H9 (cell line): ENCODE measurements around the gene CPLX1. TPM values are rescaled to one million over a fixed set of nuclear protein-coding genes. Genes with fewer than 3 reads are reported as not detected.

Experiments used
- DNase-seq: peaks from one replicate; pipeline ENCODE4 v3.0.0-alpha.2; 2017
- H2AFZ ChIP-seq: one replicate; pipeline ENCODE4 v1.6.1; 2013; ENCODE audit warnings: mild to moderate bottlenecking, low read length, control low read depth, moderate library complexity
- H2AK5ac ChIP-seq: 2 replicates; pipeline ENCODE4 v1.6.1; 2013; ENCODE audit warnings: low read length, control low read depth, mixed read lengths; ENCODE audit not compliant: insufficient read length
- H2BK120ac ChIP-seq: one replicate; pipeline ENCODE4 v1.6.1; 2013; ENCODE audit warnings: low read depth, mild to moderate bottlenecking, low read length, control low read depth, inconsistent platforms; ENCODE audit not compliant: poor library complexity, severe bottlenecking
- H2BK12ac ChIP-seq: 2 replicates; pipeline ENCODE4 v1.6.1; 2013; ENCODE audit warnings: low read length, control low read depth, mixed read lengths, low read depth; ENCODE audit not compliant: insufficient read length
- H2BK15ac ChIP-seq: 2 replicates; pipeline ENCODE4 v1.6.1; 2013; ENCODE audit warnings: low read depth, low read length, control low read depth
- H2BK20ac ChIP-seq: one replicate; pipeline ENCODE4 v1.6.1; 2013; ENCODE audit warnings: low read depth, mild to moderate bottlenecking, low read length, control low read depth, inconsistent platforms; ENCODE audit not compliant: poor library complexity, severe bottlenecking
- H2BK5ac ChIP-seq: 2 replicates; pipeline ENCODE4 v1.6.1; 2013; ENCODE audit warnings: low read length, control low read depth, mixed read lengths; ENCODE audit not compliant: insufficient read length
- H3K14ac ChIP-seq: 2 replicates; pipeline ENCODE4 v1.6.1; 2013; ENCODE audit warnings: low read length, control low read depth; ENCODE audit not compliant: insufficient read depth
- H3K18ac ChIP-seq: 2 replicates; pipeline ENCODE4 v1.6.1; 2013; ENCODE audit warnings: low read depth, mild to moderate bottlenecking, mixed read lengths, low read length, control low read depth; ENCODE audit not compliant: insufficient read length
- H3K23ac ChIP-seq: 2 replicates; pipeline ENCODE4 v1.6.1; 2013; ENCODE audit warnings: low read length, control low read depth, mixed read lengths, low read depth; ENCODE audit not compliant: insufficient read length
- H3K23me2 ChIP-seq: 2 replicates; pipeline ENCODE4 v1.6.1; 2013; ENCODE audit warnings: low read depth, mild to moderate bottlenecking, mixed read lengths, low read length, control low read depth; ENCODE audit not compliant: insufficient read length, poor library complexity, severe bottlenecking
- H3K27ac ChIP-seq: 2 replicates; pipeline ENCODE4 v1.5.1; 2013; ENCODE audit warnings: low read length, control low read depth, mixed read lengths, low read depth; ENCODE audit not compliant: insufficient read length
- H3K27me3 ChIP-seq: 2 replicates; pipeline ENCODE4 v1.6.1; 2013; ENCODE audit warnings: low read length, control low read depth, inconsistent platforms; ENCODE audit not compliant: insufficient read depth
- H3K4ac ChIP-seq: 2 replicates; pipeline ENCODE4 v1.6.1; 2013; ENCODE audit warnings: low read depth, mild to moderate bottlenecking, control low read depth, inconsistent platforms, low read length, moderate library complexity
- H3K4me1 ChIP-seq: 2 replicates; pipeline ENCODE4 v1.6.1; 2013; ENCODE audit warnings: low read length, control low read depth, inconsistent platforms; ENCODE audit not compliant: insufficient read depth
- H3K4me2 ChIP-seq: 2 replicates; pipeline ENCODE4 v1.6.1; 2013; ENCODE audit warnings: low read length, control low read depth, mixed read lengths; ENCODE audit not compliant: insufficient read length, insufficient read depth
- H3K56ac ChIP-seq: 2 replicates; pipeline ENCODE4 v1.6.1; 2013; ENCODE audit warnings: low read depth, mild to moderate bottlenecking, mixed read lengths, low read length, control low read depth; ENCODE audit not compliant: insufficient read length
- H3K79me1 ChIP-seq: 2 replicates; pipeline ENCODE4 v1.6.1; 2013; ENCODE audit warnings: low read depth, mild to moderate bottlenecking, moderate library complexity, low read length, control low read depth, inconsistent platforms; ENCODE audit not compliant: insufficient read depth, poor library complexity, severe bottlenecking
- H3K79me2 ChIP-seq: 2 replicates; pipeline ENCODE4 v1.6.1; 2013; ENCODE audit warnings: low read length, control low read depth, inconsistent platforms; ENCODE audit not compliant: insufficient read depth
- H3K9ac ChIP-seq: 2 replicates; pipeline ENCODE4 v1.6.1; 2013; ENCODE audit warnings: low read length, control low read depth, mixed read lengths; ENCODE audit not compliant: insufficient read length; ENCODE audit errors: extremely low read depth
- H3K9me3 ChIP-seq: one replicate; pipeline ENCODE4 v1.6.1; 2013; ENCODE audit warnings: low read depth, low read length, inconsistent platforms; ENCODE audit not compliant: control insufficient read depth
- H3T11ph ChIP-seq: one replicate; pipeline ENCODE4 v1.6.1; 2013; ENCODE audit warnings: mild to moderate bottlenecking, low read length, control low read depth, inconsistent platforms
- H4K20me1 ChIP-seq: one replicate; pipeline ENCODE4 v1.6.1; 2013; ENCODE audit not compliant: control insufficient read depth, insufficient read length, insufficient read depth
- H4K5ac ChIP-seq: 2 replicates; pipeline ENCODE4 v1.6.1; 2013; ENCODE audit warnings: low read depth, mild to moderate bottlenecking, mixed read lengths, low read length, control low read depth; ENCODE audit not compliant: insufficient read length
- H4K8ac ChIP-seq: replicated peaks from 2 replicates; pipeline ENCODE4 v1.6.1; 2013; ENCODE audit warnings: low read length, control low read depth, mixed read lengths, low read depth; ENCODE audit not compliant: insufficient read length
- H4K91ac ChIP-seq: 2 replicates; pipeline ENCODE4 v1.6.1; 2013; ENCODE audit warnings: low read depth, mild to moderate bottlenecking, moderate library complexity, mixed read lengths, low read length, control low read depth; ENCODE audit not compliant: insufficient read length
- H3K27ac Mint-ChIP-seq, 3 experiments: 2 replicates in 2 of 3; 3 replicates in 1 of 3; pipeline ENCODE4 v1.8.0; 2020 to 2021; ENCODE audit warnings: mixed read lengths in 3 of 3, mild to moderate bottlenecking in 1 of 3, moderate library complexity in 1 of 3
- H3K27me3 Mint-ChIP-seq: 2 replicates; pipeline ENCODE4 v1.8.0; 2021; ENCODE audit warnings: low read depth, mild to moderate bottlenecking, moderate library complexity, mixed read lengths
- H3K36me3 Mint-ChIP-seq, 3 experiments: 2 replicates in 2 of 3; 3 replicates in 1 of 3; pipeline ENCODE4 v1.8.0; 2020 to 2021; ENCODE audit warnings: low read depth in 3 of 3, mixed read lengths in 3 of 3; ENCODE audit not compliant: insufficient read depth in 1 of 3
- H3K4me1 Mint-ChIP-seq, 2 experiments: 2 replicates each; pipeline ENCODE4 v1.8.0; 2020; ENCODE audit warnings: mixed read lengths in 2 of 2
- H3K4me3 Mint-ChIP-seq, 2 experiments: 2 replicates in 1 of 2; 3 replicates in 1 of 2; pipeline ENCODE4 v1.8.0; 2020 to 2021; ENCODE audit warnings: mild to moderate bottlenecking in 2 of 2, mixed read lengths in 2 of 2, moderate library complexity in 1 of 2
- H3K9me3 Mint-ChIP-seq, 2 experiments: 2 replicates in 1 of 2; 3 replicates in 1 of 2; pipeline ENCODE4 v1.8.0; 2020; ENCODE audit warnings: mild to moderate bottlenecking in 2 of 2, mixed read lengths in 2 of 2, moderate library complexity in 1 of 2
- CTCF ChIP-seq: fragments of 200-600 bp; sonication (generic); conservative IDR thresholded peaks from 3 replicates; pipeline ENCODE4 v1.8.0; 2021; ENCODE audit warnings: antibody characterized with exemption, mild to moderate bottlenecking
- WGBS: extraction: QIAGEN DNeasy Blood & Tissue Kit; methylation state at CpG from one replicate; pipeline ENCODE4 v1.1.7; 2013; ENCODE audit warnings: missing lambda C conversion rate, low lambda C conversion rate, mixed read lengths; ENCODE audit not compliant: insufficient read length; ENCODE audit errors: extremely low coverage; 5-methylcytosine and 5-hydroxymethylcytosine counted together
- total RNA-seq: library from RNA; stranded (reverse); gene quantifications from 2 replicates; pipeline ENCODE4 v1.2.1, GENCODE V29; 2021

Gene CPLX1
- total RNA-seq, 1 experiment from 2014 or later, result 0.90 TPM

- no peak overlapping the region for H3K56ac ChIP-seq
- H3K79me2 ChIP-seq, result no peaks in the 10 kb centered on the region
- no peaks in the 10 kb centered on the region for H3K27me3 ChIP-seq
- H3K36me3 Mint-ChIP-seq, result peaks cover 0 to 4% (median 3%) of the 10 kb centered on the region in 3 experiments; a peak in 5 of 7 replicates
- no peaks in the 10 kb centered on the region for H3K79me1 ChIP-seq
- H2AFZ ChIP-seq, result no peak overlapping the region
- H2BK5ac ChIP-seq, result no peak overlapping the region
- no peak overlapping the region for H4K91ac ChIP-seq
- no peaks in the 10 kb centered on the region for H3K23me2 ChIP-seq
- no peak overlapping the region for H4K5ac ChIP-seq
- H3K4ac ChIP-seq, result no peak overlapping the region; the same call in 1 of the 2 replicates
- peaks cover 23% of the 10 kb centered on the region for H3K27me3 Mint-ChIP-seq
- H3K9ac ChIP-seq, result no peak overlapping the region
- H2AK5ac ChIP-seq, result no peak overlapping the region
- H3K4me1 Mint-ChIP-seq, result no peaks in the 10 kb centered on the region
- no peaks in the 10 kb centered on the region for H3K4me1 ChIP-seq
- no CpG with 5 or more reads among the region's 22 CpGs for WGBS
- H3K18ac ChIP-seq, result no peak overlapping the region
- H3T11ph ChIP-seq, result no peak overlapping the region
- H3K4me2 ChIP-seq, result no peak overlapping the region
- H3K9me3 ChIP-seq, result no peaks in the 10 kb centered on the region
- H2BK20ac ChIP-seq, result no peak overlapping the region
- peaks cover 17 to 20% of the 10 kb centered on the region in 2 experiments; a peak in 4 of 5 replicates for H3K9me3 Mint-ChIP-seq
- no peak for DNase-seq
- H4K8ac ChIP-seq, result no peak overlapping the region
- H4K20me1 ChIP-seq, result no peaks in the 10 kb centered on the region
- no peak overlapping the region for H2BK120ac ChIP-seq
- H3K14ac ChIP-seq, result no peak overlapping the region
- H2BK12ac ChIP-seq, result no peak overlapping the region
- no peak overlapping the region for H3K27ac ChIP-seq
- H2BK15ac ChIP-seq, result no peak overlapping the region
- no peak for TF ChIP-seq CTCF
- no peak overlapping the region; a peak in 1 of 7 replicates for H3K27ac Mint-ChIP-seq
- H3K23ac ChIP-seq, result no peak overlapping the region
- H3K4me3 Mint-ChIP-seq, result no peak overlapping the region
Observed at GRCh38 chr4:836750-837301, 10.9 kb upstream of the CPLX1 start.
